ENCODE measurements around the gene ZFPM1. TPM values are rescaled to one million over a fixed set of nuclear protein-coding genes. Genes with fewer than 3 reads are reported as not detected.

ZFPM1 gene
- polyA plus RNA-seq, 1 of the 3 experiments (the other 2 are of a cell fraction): 1.2 TPM

DNA sequence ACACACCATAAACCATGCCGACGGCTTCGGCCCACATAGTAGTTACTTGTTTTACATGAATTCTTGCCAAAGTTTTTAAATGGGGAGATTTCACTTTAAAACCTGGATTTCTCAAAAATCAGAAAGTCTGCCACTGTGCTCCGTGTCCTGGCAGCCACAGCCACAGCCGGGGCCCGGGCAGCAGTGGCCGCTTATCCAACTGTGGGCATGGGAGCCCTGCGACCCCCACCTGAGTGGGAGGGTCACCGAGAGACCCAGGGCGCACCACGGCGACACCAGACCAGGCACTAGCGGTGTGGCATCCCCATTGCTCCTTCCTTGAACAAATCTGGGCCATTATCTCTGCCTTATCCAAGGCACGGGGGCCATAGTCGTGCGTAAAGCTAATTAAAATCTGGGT is 40.3 kb upstream of the ZFPM1 start:
- no peak overlapping the region for H2AFZ ChIP-seq (ENCODE audit: low read depth)
- no peak overlapping the region for H3K4me3 ChIP-seq (ENCODE audit: low read depth in 2 of 2, low read length in 1 of 2)
- no peaks in the 10 kb centered on the region for H3K79me2 ChIP-seq (ENCODE audit: insufficient read depth)
- 0 out of 2 replicates have a peak, but pooled peaks cover 12% of the 10 kb centered on the region for H4K20me1 ChIP-seq (ENCODE audit: insufficient read depth)
- no peak overlapping the region for H3K4me2 ChIP-seq
- H3K27ac ChIP-seq (ENCODE audit: low read depth in 2 of 2, low read length in 1 of 2): no peak overlapping the region
- TF ChIP-seq, protein P1, sequence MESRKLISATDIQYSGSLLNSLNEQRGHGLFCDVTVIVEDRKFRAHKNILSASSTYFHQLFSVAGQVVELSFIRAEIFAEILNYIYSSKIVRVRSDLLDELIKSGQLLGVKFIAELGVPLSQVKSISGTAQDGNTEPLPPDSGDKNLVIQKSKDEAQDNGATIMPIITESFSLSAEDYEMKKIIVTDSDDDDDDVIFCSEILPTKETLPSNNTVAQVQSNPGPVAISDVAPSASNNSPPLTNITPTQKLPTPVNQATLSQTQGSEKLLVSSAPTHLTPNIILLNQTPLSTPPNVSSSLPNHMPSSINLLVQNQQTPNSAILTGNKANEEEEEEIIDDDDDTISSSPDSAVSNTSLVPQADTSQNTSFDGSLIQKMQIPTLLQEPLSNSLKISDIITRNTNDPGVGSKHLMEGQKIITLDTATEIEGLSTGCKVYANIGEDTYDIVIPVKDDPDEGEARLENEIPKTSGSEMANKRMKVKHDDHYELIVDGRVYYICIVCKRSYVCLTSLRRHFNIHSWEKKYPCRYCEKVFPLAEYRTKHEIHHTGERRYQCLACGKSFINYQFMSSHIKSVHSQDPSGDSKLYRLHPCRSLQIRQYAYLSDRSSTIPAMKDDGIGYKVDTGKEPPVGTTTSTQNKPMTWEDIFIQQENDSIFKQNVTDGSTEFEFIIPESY (IDR thresholded peaks at IDR 0.05; ENCODE audit: borderline replicate concordance, low read depth): no peak
- no peak for TF ChIP-seq GATA2 (CRISPR knock-in tag; IDR thresholded peaks at IDR 0.05)
- TF ChIP-seq, protein P2, sequence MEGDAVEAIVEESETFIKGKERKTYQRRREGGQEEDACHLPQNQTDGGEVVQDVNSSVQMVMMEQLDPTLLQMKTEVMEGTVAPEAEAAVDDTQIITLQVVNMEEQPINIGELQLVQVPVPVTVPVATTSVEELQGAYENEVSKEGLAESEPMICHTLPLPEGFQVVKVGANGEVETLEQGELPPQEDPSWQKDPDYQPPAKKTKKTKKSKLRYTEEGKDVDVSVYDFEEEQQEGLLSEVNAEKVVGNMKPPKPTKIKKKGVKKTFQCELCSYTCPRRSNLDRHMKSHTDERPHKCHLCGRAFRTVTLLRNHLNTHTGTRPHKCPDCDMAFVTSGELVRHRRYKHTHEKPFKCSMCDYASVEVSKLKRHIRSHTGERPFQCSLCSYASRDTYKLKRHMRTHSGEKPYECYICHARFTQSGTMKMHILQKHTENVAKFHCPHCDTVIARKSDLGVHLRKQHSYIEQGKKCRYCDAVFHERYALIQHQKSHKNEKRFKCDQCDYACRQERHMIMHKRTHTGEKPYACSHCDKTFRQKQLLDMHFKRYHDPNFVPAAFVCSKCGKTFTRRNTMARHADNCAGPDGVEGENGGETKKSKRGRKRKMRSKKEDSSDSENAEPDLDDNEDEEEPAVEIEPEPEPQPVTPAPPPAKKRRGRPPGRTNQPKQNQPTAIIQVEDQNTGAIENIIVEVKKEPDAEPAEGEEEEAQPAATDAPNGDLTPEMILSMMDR (IDR thresholded peaks at IDR 0.05): no peak
- no peak for TF ChIP-seq TCF12 (IDR thresholded peaks at IDR 0.05)
- TF ChIP-seq EZH2phosphoT487 (IDR thresholded peaks at IDR 0.05; ENCODE audit: borderline replicate concordance, low read depth): no peak
- TF ChIP-seq REST (IDR thresholded peaks at IDR 0.05; ENCODE audit: low read depth, low read length): no peak
- TF ChIP-seq ELF1 (IDR thresholded peaks at IDR 0.05): no peak
- TF ChIP-seq POLR2AphosphoS5 (IDR thresholded peaks at IDR 0.05; ENCODE audit: low read depth, low read length): no peak
- TF ChIP-seq TEAD4 (IDR thresholded peaks at IDR 0.05; ENCODE audit: borderline replicate concordance, insufficient read depth): no peak
- CTCF ChIA-PET: no interaction called here
- DNase-seq: no peak
- no peaks in the 10 kb centered on the region for H3K36me3 ChIP-seq (replicated peaks in 1 of 2; ENCODE audit: control insufficient read depth in 1 of 2, insufficient read depth in 2 of 2, low read length in 1 of 2)
- peaks cover 0 to 11% of the 10 kb centered on the region in 2 experiments; a peak in 1 of 4 replicates for H3K4me1 ChIP-seq (ENCODE audit: control insufficient read depth in 1 of 2, insufficient read depth in 2 of 2, low read depth in 1 of 2, low read length in 1 of 2)
- 93% methylated on average over 13 of the region's 16 CpGs for WGBS (ENCODE audit: low lambda C conversion rate)
- no peaks in the 10 kb centered on the region for H3K9me3 ChIP-seq
- H3K9me2 ChIP-seq: no peaks in the 10 kb centered on the region
- H3K27me3 ChIP-seq (ENCODE audit: insufficient read depth): no peaks in the 10 kb centered on the region
- H3F3A ChIP-seq (replicated peaks; ENCODE audit: insufficient read depth): no peaks in the 10 kb centered on the region
- no peak overlapping the region for H3K9ac ChIP-seq
- POLR2A ChIA-PET: no interaction called here

GRCh38 chr16:88413231-88413630 is 39.8 kb upstream of the ZFPM1 start:
- Histone ChIP-seq H3K4me2 (no peak overlapping the region), H2AFZ (ENCODE audit: low read depth) (no peak overlapping the region), H3K4me3 (ENCODE audit: low read depth in 2 of 2, low read length in 1 of 2) (no peak overlapping the region), H3K9me2 (no peaks in the 10 kb centered on the region), H3K79me2 (ENCODE audit: insufficient read depth) (no peaks in the 10 kb centered on the region), H3K27me3 (ENCODE audit: insufficient read depth) (no peaks in the 10 kb centered on the region), H3K27ac (ENCODE audit: low read depth in 2 of 2, low read length in 1 of 2) (no peak overlapping the region), H3F3A (replicated peaks; ENCODE audit: insufficient read depth) (no peaks in the 10 kb centered on the region), H3K36me3 (replicated peaks in 1 of 2; ENCODE audit: control insufficient read depth in 1 of 2, insufficient read depth in 2 of 2, low read length in 1 of 2) (no peaks in the 10 kb centered on the region), H3K4me1 (ENCODE audit: control insufficient read depth in 1 of 2, insufficient read depth in 2 of 2, low read depth in 1 of 2, low read length in 1 of 2) (peaks cover 0 to 14% of the 10 kb centered on the region in 2 experiments; a peak in 1 of 4 replicates), H3K9ac (no peak overlapping the region), H4K20me1 (ENCODE audit: insufficient read depth) (0 out of 2 replicates have a peak, but pooled peaks cover 12% of the 10 kb centered on the region), H3K9me3 (no peaks in the 10 kb centered on the region)
- DNase-seq: no peak
- CTCF ChIA-PET: no interaction called here
- 92% methylated on average over 9 of the region's 12 CpGs for WGBS (ENCODE audit: low lambda C conversion rate)
- POLR2A ChIA-PET: no interaction called here
- TF ChIP-seq SMC3 (IDR thresholded peaks at IDR 0.05; ENCODE audit: low read depth, low read length) (no peak), GABPA (IDR thresholded peaks at IDR 0.05; ENCODE audit: low read depth) (no peak), FOXJ3 (CRISPR knock-in tag; IDR thresholded peaks at IDR 0.05) (no peak), RAD21 (IDR thresholded peaks at IDR 0.05; ENCODE audit: low read length) (no peak), MAX (IDR thresholded peaks at IDR 0.05; ENCODE audit: low read depth) (no peak), USF2 (IDR thresholded peaks at IDR 0.05; ENCODE audit: borderline replicate concordance, low read depth, low read length) (no peak), RXRA (IDR thresholded peaks at IDR 0.05; ENCODE audit: borderline replicate concordance, low read depth) (no peak), EP300 (IDR thresholded peaks at IDR 0.05; ENCODE audit: borderline replicate concordance in 1 of 2, low read depth in 1 of 2, low read length in 1 of 2) (no peak)
- TF ChIP-seq, protein P2 (IDR thresholded peaks at IDR 0.05): no peak

Data from SK-N-SH (cell line).